ENCODE results near the gene GALNT18.

DNA sequence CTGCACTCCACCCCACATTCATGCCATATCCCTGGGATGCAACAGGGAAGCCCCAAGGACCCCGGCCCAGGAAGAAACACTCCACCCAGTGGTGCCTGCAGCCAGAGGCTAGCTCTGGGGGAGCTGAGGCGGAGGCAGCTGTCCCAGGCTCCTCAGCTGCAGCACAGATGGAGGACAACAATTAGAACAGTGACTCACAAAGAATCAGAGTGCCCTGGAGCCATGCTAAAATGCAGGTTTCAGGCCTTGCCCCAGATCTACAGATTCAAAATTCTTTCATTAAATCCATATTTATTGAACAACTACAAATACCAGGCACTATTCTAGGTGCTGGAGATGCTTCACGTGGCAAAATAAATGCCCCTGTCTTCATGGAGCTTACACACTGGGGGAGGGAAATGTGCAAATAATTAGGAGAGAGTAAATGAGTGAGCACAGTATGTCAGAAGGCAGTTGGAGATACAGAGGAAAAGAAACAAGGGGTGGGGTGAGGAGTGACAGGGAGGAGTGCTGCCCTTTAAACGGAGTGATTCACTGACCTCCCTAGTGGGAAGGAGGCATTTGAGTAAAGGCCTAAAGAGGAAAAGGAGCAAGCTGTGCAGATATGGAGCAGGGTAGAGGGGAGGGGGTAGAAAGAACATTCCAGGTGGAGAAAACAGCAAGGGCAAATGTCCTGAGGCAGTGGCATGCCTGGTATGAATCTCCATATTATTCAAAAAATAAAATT, 195.4 kb downstream of the GALNT18 start:
- TF ChIP-seq EZH2phosphoT487 (IDR thresholded peaks at IDR 0.05; ENCODE audit: borderline replicate concordance, low read depth, low read length): no peak
- TF ChIP-seq, protein P1, sequence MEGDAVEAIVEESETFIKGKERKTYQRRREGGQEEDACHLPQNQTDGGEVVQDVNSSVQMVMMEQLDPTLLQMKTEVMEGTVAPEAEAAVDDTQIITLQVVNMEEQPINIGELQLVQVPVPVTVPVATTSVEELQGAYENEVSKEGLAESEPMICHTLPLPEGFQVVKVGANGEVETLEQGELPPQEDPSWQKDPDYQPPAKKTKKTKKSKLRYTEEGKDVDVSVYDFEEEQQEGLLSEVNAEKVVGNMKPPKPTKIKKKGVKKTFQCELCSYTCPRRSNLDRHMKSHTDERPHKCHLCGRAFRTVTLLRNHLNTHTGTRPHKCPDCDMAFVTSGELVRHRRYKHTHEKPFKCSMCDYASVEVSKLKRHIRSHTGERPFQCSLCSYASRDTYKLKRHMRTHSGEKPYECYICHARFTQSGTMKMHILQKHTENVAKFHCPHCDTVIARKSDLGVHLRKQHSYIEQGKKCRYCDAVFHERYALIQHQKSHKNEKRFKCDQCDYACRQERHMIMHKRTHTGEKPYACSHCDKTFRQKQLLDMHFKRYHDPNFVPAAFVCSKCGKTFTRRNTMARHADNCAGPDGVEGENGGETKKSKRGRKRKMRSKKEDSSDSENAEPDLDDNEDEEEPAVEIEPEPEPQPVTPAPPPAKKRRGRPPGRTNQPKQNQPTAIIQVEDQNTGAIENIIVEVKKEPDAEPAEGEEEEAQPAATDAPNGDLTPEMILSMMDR (conservative IDR thresholded peaks at IDR 0.05; ENCODE audit: low read length): no peak

All from OCI-LY7 (cell line).